Keratinocyte (primary cell): ENCODE results near the gene SDHC. TPM values are rescaled to one million over a fixed set of nuclear protein-coding genes. Genes with fewer than 3 reads are reported as not detected.
"Not testable (repeated sequence)": the region's sequence is repeated elsewhere in the genome, so short reads cannot be mapped to it uniquely, and the experiment has no call there.

Experiments used
- DNase-seq: peaks from one replicate; pipeline ENCODE4 v3.0.0-alpha.2; 2011; ENCODE audit warnings: low read depth, missing footprints, low spot score
- FAIRE-seq: peaks from 2 replicates; lab custom pipeline; 2011; peaks lifted over from hg19 to GRCh38; lab: Jason Lieb, UNC
- H2AFZ ChIP-seq: 2 replicates; pipeline ENCODE4 v1.6.0; 2012; ENCODE audit warnings: low read length, control low read depth, inconsistent platforms; ENCODE audit not compliant: control insufficient read depth
- H3K27ac ChIP-seq: 2 replicates; pipeline ENCODE4 v1.5.1; 2011; ENCODE audit warnings: low read length; ENCODE audit not compliant: control insufficient read depth, insufficient read depth
- H3K27me3 ChIP-seq: 3 replicates; pipeline ENCODE4 v1.6.0; 2011; ENCODE audit warnings: low read length; ENCODE audit not compliant: control insufficient read depth, insufficient read depth; ENCODE audit errors: extremely low read depth
- H3K36me3 ChIP-seq, 2 experiments: 2 replicates in 1 of 2; 3 replicates in 1 of 2; pipeline ENCODE4 v1.5.1; 2011; ENCODE audit warnings: low read length in 2 of 2, mild to moderate bottlenecking in 1 of 2; ENCODE audit not compliant: control insufficient read depth in 2 of 2, insufficient read depth in 2 of 2; ENCODE audit errors: extremely low read depth in 1 of 2
- H3K4me1 ChIP-seq: 3 replicates; pipeline ENCODE4 v1.5.1; 2011; ENCODE audit warnings: low read length; ENCODE audit not compliant: control insufficient read depth, insufficient read depth; ENCODE audit errors: extremely low read depth
- H3K4me2 ChIP-seq: 3 replicates; pipeline ENCODE4 v1.6.0; 2011; ENCODE audit warnings: low read depth, low read length; ENCODE audit not compliant: control insufficient read depth, insufficient read depth; ENCODE audit errors: extremely low read depth
- H3K4me3 ChIP-seq, 3 experiments: fragments of 200-600 bp in 1 of 3; sonication (generic) in 1 of 3; 2 replicates in 2 of 3; 3 replicates in 1 of 3; pipeline ENCODE4 v1.5.1; 2011 to 2016; ENCODE audit warnings: low read length in 3 of 3, mild to moderate bottlenecking in 3 of 3, control low read depth in 2 of 3, inconsistent platforms in 1 of 3, low read depth in 1 of 3, mixed read lengths in 1 of 3, mixed run types in 1 of 3, moderate library complexity in 1 of 3; ENCODE audit not compliant: control insufficient read depth in 2 of 3, insufficient read depth in 2 of 3; ENCODE audit errors: extremely low read depth in 1 of 3
- H3K79me2 ChIP-seq: 2 replicates; pipeline ENCODE4 v1.6.0; 2012; ENCODE audit warnings: low read length; ENCODE audit not compliant: control insufficient read depth, insufficient read depth
- H3K9ac ChIP-seq: 3 replicates; pipeline ENCODE4 v1.6.0; 2011; ENCODE audit warnings: low read length; ENCODE audit not compliant: control insufficient read depth, insufficient read depth; ENCODE audit errors: extremely low read depth
- H3K9me1 ChIP-seq: 3 replicates; pipeline ENCODE4 v1.6.0; 2011; ENCODE audit warnings: low read length; ENCODE audit not compliant: control insufficient read depth, insufficient read depth; ENCODE audit errors: extremely low read depth
- H3K9me3 ChIP-seq: 2 replicates; pipeline ENCODE4 v1.5.1; 2012; ENCODE audit warnings: low read depth, low read length; ENCODE audit not compliant: control insufficient read depth
- H4K20me1 ChIP-seq: 3 replicates; pipeline ENCODE4 v1.6.0; 2011; ENCODE audit warnings: low read length; ENCODE audit not compliant: control insufficient read depth, insufficient read depth; ENCODE audit errors: extremely low read depth
- EZH2 ChIP-seq: IDR thresholded peaks from one replicate; pipeline ENCODE4 v1.6.1; 2012; ENCODE audit warnings: inconsistent platforms, mild to moderate bottlenecking, low read length, moderate library complexity
- dilution Hi-C: fragments of 300-500 bp; cut with MboI; formaldehyde crosslinking; loops from one replicate; pipeline ENCODE4 v1.7.0; 2020; ENCODE audit warnings: low sequenced_read_pairs; ENCODE audit not compliant: extremely low pct_ligation_motif_present
- polyA plus RNA-seq, 5 experiments: library from polyadenylated mRNA; depleted of rRNA in 3 of 5; stranded (reverse) in 3 of 5; stranded (forward) in 1 of 5; unstranded in 1 of 5; fragments of >200 nt; gene quantifications; 1 replicate in 1 of 5; 2 replicates in 3 of 5; 3 replicates in 1 of 5; pipeline versions ENCODE4 v1.2.1 to v1.2.3, GENCODE V29; 2011 to 2012; ENCODE audit warnings: missing spikeins in 2 of 5, low read depth in 1 of 5, low replicate concordance in 1 of 5
- TF ChIP-seq, protein P1 (sequence below), 3 experiments: IDR thresholded peaks in 1 of 3; conservative IDR thresholded peaks in 1 of 3; optimal IDR thresholded peaks in 1 of 3; 2 replicates in 2 of 3; 3 replicates in 1 of 3; pipeline versions ENCODE3 to v1.5.1; 2011; ENCODE audit warnings: low read length in 3 of 3, mild to moderate bottlenecking in 3 of 3, moderate library complexity in 2 of 3, control low read depth in 1 of 3, inconsistent platforms in 1 of 3; ENCODE audit not compliant: insufficient read depth in 2 of 3; ENCODE audit errors: extremely low read depth in 1 of 3

The SDHC gene
- polyA plus RNA-seq, 1 donor (not counting 4 experiments of a cell fraction or from before 2014, with no cell fraction given): 401 TPM

DNA sequence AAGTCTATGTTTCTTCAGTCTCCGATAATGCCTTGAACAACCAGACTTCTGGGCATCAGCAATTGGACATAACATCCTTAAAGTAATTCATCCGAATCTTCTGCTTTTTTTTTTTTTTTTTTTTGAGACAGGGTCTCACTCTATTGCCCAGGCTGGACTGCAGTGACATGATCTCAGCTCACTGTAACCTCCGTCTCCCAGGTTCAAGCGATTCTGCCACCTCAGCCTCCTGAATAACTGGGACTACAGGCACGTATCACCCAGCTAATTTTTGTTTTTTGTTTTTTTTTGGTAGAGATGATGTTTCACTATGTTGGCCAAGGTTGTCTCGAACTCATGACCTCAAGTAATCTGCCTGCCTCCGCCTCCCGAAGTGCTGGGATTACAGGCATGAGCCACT lies 77.4 kb downstream of the SDHC start:
- FAIRE-seq: no peak
- Histone ChIP-seq H4K20me1 (no peaks in the 10 kb centered on the region), H3K27me3 (no peaks in the 10 kb centered on the region), H3K9me1 (no peaks in the 10 kb centered on the region), H3K79me2 (no peaks in the 10 kb centered on the region), H2AFZ (no peak overlapping the region), H3K4me1 (no peaks in the 10 kb centered on the region), H3K4me3 (no peak overlapping the region), H3K27ac (no peak overlapping the region), H3K9ac (no peak overlapping the region), H3K9me3 (no peaks in the 10 kb centered on the region), H3K36me3 (no peaks in the 10 kb centered on the region), H3K4me2 (no peak overlapping the region)
- DNase-seq: no peak
- dilution Hi-C loops: no loop called here
- TF ChIP-seq, protein P1, sequence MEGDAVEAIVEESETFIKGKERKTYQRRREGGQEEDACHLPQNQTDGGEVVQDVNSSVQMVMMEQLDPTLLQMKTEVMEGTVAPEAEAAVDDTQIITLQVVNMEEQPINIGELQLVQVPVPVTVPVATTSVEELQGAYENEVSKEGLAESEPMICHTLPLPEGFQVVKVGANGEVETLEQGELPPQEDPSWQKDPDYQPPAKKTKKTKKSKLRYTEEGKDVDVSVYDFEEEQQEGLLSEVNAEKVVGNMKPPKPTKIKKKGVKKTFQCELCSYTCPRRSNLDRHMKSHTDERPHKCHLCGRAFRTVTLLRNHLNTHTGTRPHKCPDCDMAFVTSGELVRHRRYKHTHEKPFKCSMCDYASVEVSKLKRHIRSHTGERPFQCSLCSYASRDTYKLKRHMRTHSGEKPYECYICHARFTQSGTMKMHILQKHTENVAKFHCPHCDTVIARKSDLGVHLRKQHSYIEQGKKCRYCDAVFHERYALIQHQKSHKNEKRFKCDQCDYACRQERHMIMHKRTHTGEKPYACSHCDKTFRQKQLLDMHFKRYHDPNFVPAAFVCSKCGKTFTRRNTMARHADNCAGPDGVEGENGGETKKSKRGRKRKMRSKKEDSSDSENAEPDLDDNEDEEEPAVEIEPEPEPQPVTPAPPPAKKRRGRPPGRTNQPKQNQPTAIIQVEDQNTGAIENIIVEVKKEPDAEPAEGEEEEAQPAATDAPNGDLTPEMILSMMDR (optimal IDR thresholded peaks at IDR 0.05 in 1 of 3, IDR thresholded peaks at IDR 0.05 in 1 of 3, conservative IDR thresholded peaks at IDR 0.05 in 1 of 3; ENCODE audit: extremely low read depth in 1 of 3, insufficient read depth in 2 of 3, low read length in 3 of 3): no peak
- TF ChIP-seq EZH2: no peak

DNA sequence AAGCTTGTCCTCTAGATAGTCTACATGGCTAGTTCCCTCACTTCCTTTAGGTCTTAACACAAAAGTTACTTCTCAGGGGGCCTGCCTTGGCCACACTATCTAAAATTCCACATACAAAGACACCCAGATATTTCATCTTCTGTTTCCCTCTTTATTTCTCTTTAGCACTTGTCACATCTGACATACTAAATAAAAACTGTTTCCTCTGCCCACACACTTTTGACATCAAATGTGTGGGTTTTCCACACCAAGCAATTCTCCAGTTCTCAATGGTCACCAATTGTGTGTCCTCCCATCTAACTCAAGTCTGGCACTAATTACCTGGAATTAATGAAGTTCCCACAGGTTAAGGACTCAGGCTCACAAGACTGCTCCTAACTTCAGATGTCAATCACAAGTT lies 79.0 kb downstream of the SDHC start:
- dilution Hi-C loops: no loop called here
- Histone ChIP-seq H3K79me2 (no peaks in the 10 kb centered on the region), H3K9me3 (no peaks in the 10 kb centered on the region), H3K9ac (no peak overlapping the region), H3K9me1 (no peaks in the 10 kb centered on the region), H3K4me3 (no peak overlapping the region), H2AFZ (no peak overlapping the region), H3K27ac (no peak overlapping the region), H3K27me3 (no peaks in the 10 kb centered on the region), H3K4me1 (no peaks in the 10 kb centered on the region), H3K36me3 (no peaks in the 10 kb centered on the region), H3K4me2 (no peak overlapping the region), H4K20me1 (no peaks in the 10 kb centered on the region)
- DNase-seq: no peak
- no peak for FAIRE-seq
- TF ChIP-seq, protein P1 (optimal IDR thresholded peaks at IDR 0.05 in 1 of 3, IDR thresholded peaks at IDR 0.05 in 1 of 3, conservative IDR thresholded peaks at IDR 0.05 in 1 of 3; ENCODE audit: extremely low read depth in 1 of 3, insufficient read depth in 2 of 3, low read length in 3 of 3): no peak
- TF ChIP-seq EZH2: no peak

DNA sequence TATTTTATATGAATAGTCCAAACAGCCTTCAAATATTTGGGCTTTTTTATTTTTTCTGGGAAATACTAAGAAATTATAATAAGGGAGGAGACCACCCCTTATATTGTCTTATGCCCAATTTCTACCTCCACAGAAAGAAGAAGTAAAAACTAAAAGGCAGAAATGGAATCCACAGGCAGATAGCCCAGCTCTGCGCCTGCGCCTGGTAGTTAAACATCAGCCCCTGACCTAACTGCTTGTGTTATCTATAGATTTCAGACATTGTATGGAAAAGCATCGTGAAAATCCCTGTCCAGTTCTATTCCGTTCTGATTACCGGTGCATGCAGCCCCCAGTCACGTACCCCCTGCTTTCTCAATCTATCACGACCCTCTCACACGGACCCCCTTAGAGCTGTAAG lies 82.9 kb downstream of the SDHC start:
- H3K4me1 ChIP-seq, dilution Hi-C loops, H3K9ac ChIP-seq, H3K4me2 ChIP-seq, H3K27ac ChIP-seq, H3K27me3 ChIP-seq, H3K9me3 ChIP-seq, DNase-seq, H3K9me1 ChIP-seq, H2AFZ ChIP-seq, H3K4me3 ChIP-seq, H3K36me3 ChIP-seq, H3K79me2 ChIP-seq, FAIRE-seq, H4K20me1 ChIP-seq: not testable (repeated sequence)
